ENCODE data around the gene MEX3A. TPM values are rescaled to one million over a fixed set of nuclear protein-coding genes. Genes with fewer than 3 reads are reported as not detected.

Gene MEX3A
- total and polyA plus RNA-seq, 7 donors: 0.23 to 1.5 (median 0.33) TPM

- Histone ChIP-seq H3K4me1 (peaks cover 0 to 7% (median 0%) of the 10 kb centered on the region in 4 donors), H3K4me3 (no peak overlapping the region), H3K27me3 (peaks cover 0 to 13% (median 0%) of the 10 kb centered on the region in 3 donors), H3K9me3 (no peaks in the 10 kb centered on the region), H3K27ac (no peak overlapping the region), H3K36me3 (no peaks in the 10 kb centered on the region)
- no peak for TF ChIP-seq EP300 (IDR thresholded peaks at IDR 0.05)
- TF ChIP-seq POLR2A (IDR thresholded peaks at IDR 0.05): no peak
- no peak for TF ChIP-seq CTCF (IDR thresholded peaks at IDR 0.05)
- TF ChIP-seq POLR2AphosphoS5 (IDR thresholded peaks at IDR 0.05): no peak
- DNase-seq: no peak
- WGBS, 2 donors: 69 to 74% methylated on average over 4 of the region's 4 CpGs
- intact Hi-C loops (cut with DNase I): no loop called here
Observed at GRCh38 chr1:156070548-156070947, 11.7 kb downstream of the MEX3A start.

- H3K4me3 ChIP-seq: no peak overlapping the region
- WGBS, 2 donors: 85 to 88% methylated on average over 3 of the region's 3 CpGs
- peaks cover 0 to 13% (median 0%) of the 10 kb centered on the region in 3 donors for H3K27me3 ChIP-seq
- no peak overlapping the region for H3K27ac ChIP-seq
- TF ChIP-seq POLR2A (IDR thresholded peaks at IDR 0.05) (no peak), POLR2AphosphoS5 (IDR thresholded peaks at IDR 0.05) (no peak), EP300 (IDR thresholded peaks at IDR 0.05) (no peak), CTCF (IDR thresholded peaks at IDR 0.05) (no peak)
- H3K4me1 ChIP-seq: no peaks in the 10 kb centered on the region
- H3K9me3 ChIP-seq: no peaks in the 10 kb centered on the region
- no peak for DNase-seq
- H3K36me3 ChIP-seq: no peaks in the 10 kb centered on the region
- intact Hi-C loops (cut with DNase I): no loop called here
Observed at GRCh38 chr1:156069490-156070455, 12.5 kb downstream of the MEX3A start.

- Histone ChIP-seq H3K36me3 (no peaks in the 10 kb centered on the region), H3K27me3 (peaks cover 0 to 13% (median 0%) of the 10 kb centered on the region in 3 donors), H3K27ac (no peak overlapping the region), H3K4me1 (no peaks in the 10 kb centered on the region), H3K9me3 (no peaks in the 10 kb centered on the region), H3K4me3 (no peak overlapping the region)
- DNase-seq: no peak
- 77 to 82% methylated on average over 2 of the region's 2 CpGs for WGBS, 2 donors
- intact Hi-C loops (cut with DNase I): no loop called here
- TF ChIP-seq CTCF (IDR thresholded peaks at IDR 0.05): no peak
- TF ChIP-seq EP300 (IDR thresholded peaks at IDR 0.05): no peak
- no peak for TF ChIP-seq POLR2AphosphoS5 (IDR thresholded peaks at IDR 0.05)
- TF ChIP-seq POLR2A (IDR thresholded peaks at IDR 0.05): no peak
Observed at GRCh38 chr1:156067262-156067661, 15.0 kb downstream of the MEX3A start.

GRCh38 chr1:156065871-156066270, 16.4 kb downstream of the MEX3A start:
- H3K27me3 ChIP-seq: peaks cover 0 to 5% (median 0%) of the 10 kb centered on the region in 3 donors
- H3K36me3 ChIP-seq: no peaks in the 10 kb centered on the region
- H3K4me1 ChIP-seq: no peaks in the 10 kb centered on the region
- no peak overlapping the region for H3K4me3 ChIP-seq
- no peak for TF ChIP-seq EP300 (IDR thresholded peaks at IDR 0.05)
- TF ChIP-seq CTCF (IDR thresholded peaks at IDR 0.05): no peak
- no peak for TF ChIP-seq POLR2AphosphoS5 (IDR thresholded peaks at IDR 0.05)
- TF ChIP-seq POLR2A (IDR thresholded peaks at IDR 0.05): no peak
- no peaks in the 10 kb centered on the region for H3K9me3 ChIP-seq
- 76 to 87% methylated on average over 16 of the region's 16 CpGs for WGBS, 2 donors
- H3K27ac ChIP-seq: no peak overlapping the region
- DNase-seq: no peak
- intact Hi-C loops (cut with DNase I): no loop called here

Measured in sigmoid colon (tissue), 7 donors.